K562 (cell line): ENCODE measurements around the gene WDR86. TPM values are rescaled to one million over a fixed set of nuclear protein-coding genes. Genes with fewer than 3 reads are reported as not detected.

ENCODE experiments used
- ATAC-seq: fragments of 200-7000 bp; cut with Tn5 transposase; 3 replicates; pipeline ENCODE4 v1.9.1; 2020; ENCODE audit warnings: moderate library complexity
- BruUV-seq: library from RNA; stranded (reverse); fragments of 400-500 nt; replicated peaks from 2 replicates; lab custom pipeline; 2021; lab: Mats Ljungman, UMichigan
- CTCF ChIA-PET: fragments of 300-600 bp; formaldehyde crosslinking; extraction: SDS; loops from one replicate; lab custom pipeline; 2021; ENCODE audit warnings: low intra/inter-chr PET ratio; lab: Yijun Ruan, JAX
- POLR2A ChIA-PET: fragments of 300-600, 350-650 bp; sonication (Branson Sonifier 250); formaldehyde crosslinking; extraction: SDS; loops from one replicate; lab custom pipeline; 2021; ENCODE audit warnings: antibody characterized with exemption, inconsistent platforms; lab: Yijun Ruan, JAX
- DNase-seq, 4 experiments: peaks; one replicate each; pipeline versions ENCODE4 v3.0.0 to v3.0.0-alpha.2; 2011 to 2018; ENCODE audit warnings: low spot score in 3 of 4, mixed read lengths in 3 of 4; ENCODE audit errors: extremely low read depth in 1 of 4
- FAIRE-seq: peaks from 2 replicates; lab custom pipeline; 2011; peaks lifted over from hg19 to GRCh38; lab: Jason Lieb, UNC
- H2AFZ ChIP-seq: 2 replicates; pipeline ENCODE4 v1.6.0; 2011; ENCODE audit warnings: low read depth, low read length, control low read depth, inconsistent platforms
- H3K27ac ChIP-seq: fragments of 200-600 bp; 3 replicates; pipeline ENCODE4 v1.8.0; 2011; ENCODE audit warnings: low read depth, mild to moderate bottlenecking, control low read depth, inconsistent platforms, low read length, moderate library complexity, mixed read lengths; ENCODE audit errors: extremely low read depth
- H3K27me3 ChIP-seq, 2 experiments: fragments of 300-600 bp in 1 of 2; 2 replicates in 1 of 2; 3 replicates in 1 of 2; pipeline versions ENCODE4 v1.6.0 to v1.8.0; 2011; ENCODE audit warnings: inconsistent platforms in 2 of 2, low read length in 2 of 2, mild to moderate bottlenecking in 1 of 2, mixed read lengths in 1 of 2, moderate library complexity in 1 of 2; ENCODE audit not compliant: control insufficient read depth in 2 of 2, insufficient read depth in 2 of 2
- H3K36me3 ChIP-seq: fragments of 300-600 bp; 3 replicates; pipeline ENCODE4 v1.8.0; 2011; ENCODE audit warnings: mild to moderate bottlenecking, low read length, inconsistent platforms; ENCODE audit not compliant: control insufficient read depth, insufficient read depth
- H3K4me1 ChIP-seq, 2 experiments: fragments of 200-600 bp in 1 of 2; replicated peaks in 1 of 2; 2 replicates in 1 of 2; 3 replicates in 1 of 2; pipeline versions ENCODE4 v1.5.1 to v1.8.0; 2011; ENCODE audit warnings: inconsistent platforms in 2 of 2, low read length in 2 of 2, mild to moderate bottlenecking in 1 of 2, mixed read lengths in 1 of 2, moderate library complexity in 1 of 2; ENCODE audit not compliant: control insufficient read depth in 2 of 2, insufficient read depth in 2 of 2
- H3K4me2 ChIP-seq: 2 replicates; pipeline ENCODE4 v1.6.1; 2011; ENCODE audit warnings: low read length, control low read depth, inconsistent platforms, mixed read lengths; ENCODE audit not compliant: insufficient read depth
- H3K4me3 ChIP-seq: fragments of 200-600 bp; sonication (generic), shearing (Covaris generic); 2 replicates; pipeline ENCODE4 v1.5.1; 2016; ENCODE audit warnings: control low read depth, inconsistent platforms
- H3K79me2 ChIP-seq: fragments of 200-600 bp; 3 replicates; pipeline ENCODE4 v1.8.0; 2011; ENCODE audit warnings: low read length, inconsistent platforms; ENCODE audit not compliant: control insufficient read depth, insufficient read depth
- H3K9ac ChIP-seq, 2 experiments: 2 replicates each; pipeline versions ENCODE4 v1.6.0 to v1.6.1; 2011; ENCODE audit warnings: low read depth in 2 of 2, low read length in 2 of 2, control low read depth in 1 of 2, inconsistent platforms in 1 of 2, mild to moderate bottlenecking in 1 of 2, mixed read lengths in 1 of 2; ENCODE audit not compliant: insufficient read depth in 1 of 2
- H3K9me1 ChIP-seq: one replicate; pipeline ENCODE4 v1.6.0; 2011; ENCODE audit warnings: inconsistent platforms, mild to moderate bottlenecking, low read length, moderate library complexity; ENCODE audit not compliant: control insufficient read depth, insufficient read depth
- H3K9me3 ChIP-seq: replicated peaks from 2 replicates; pipeline ENCODE4 v1.5.1; 2011; ENCODE audit warnings: low read depth, low read length, inconsistent platforms; ENCODE audit not compliant: control insufficient read depth, insufficient read depth
- H4K20me1 ChIP-seq: replicated peaks from 2 replicates; pipeline ENCODE4 v1.6.1; 2011; ENCODE audit warnings: low read length, inconsistent platforms, mixed read lengths; ENCODE audit not compliant: control insufficient read depth, insufficient read depth
- PKNOX1 ChIP-seq: fragments of 450-650 bp; IDR thresholded peaks from 2 replicates; pipeline ENCODE4 v1.6.1; 2016
- SMARCE1 ChIP-seq: fragments of 450-650 bp; IDR thresholded peaks from 2 replicates; pipeline ENCODE4 v1.7.1; 2016; ENCODE audit warnings: mild to moderate bottlenecking
- WGBS: fragments of 100-300 bp; shearing (Covaris generic); methylation state at CpG from one replicate; pipeline ENCODE4 v1.1.6; 2016; ENCODE audit warnings: low coverage, mixed read lengths; ENCODE audit not compliant: insufficient coverage; ENCODE audit errors: missing lambda C conversion rate; 5-methylcytosine and 5-hydroxymethylcytosine counted together
- in situ Hi-C: fragments of 300-500 bp; cut with MboI; formaldehyde crosslinking; loops from 4 replicates; pipeline ENCODE4 v1.15.0; 2018; ENCODE audit warnings: inconsistent platforms, mixed read lengths
- intact Hi-C: fragments of 100-400 bp; cut with micrococcal nuclease; formaldehyde crosslinking; loops from 2 replicates; pipeline ENCODE4 v1.14.2; 2022
- polyA plus RNA-seq, 8 experiments: library from polyadenylated mRNA; depleted of rRNA in 4 of 8; stranded (reverse) in 5 of 8; unstranded in 3 of 8; fragments of >200 nt; fragmentation: Nextera tagmentation in 2 of 8; fragmentation: Illumina TruSeq in 1 of 8; extraction: Ambion mirVana in 2 of 8; extraction: Trizol in 1 of 8; gene quantifications; 2 replicates each; pipeline versions ENCODE4 v1.2.1 to v1.2.3, GENCODE V29; 2011 to 2014; ENCODE audit warnings: inconsistent platforms in 1 of 8, missing spikeins in 1 of 8
- total RNA-seq, 7 experiments: library from RNA; depleted of rRNA in 6 of 7; stranded (reverse); fragments of >200 nt in 6 of 7; fragmentation: Illumina TruSeq in 2 of 7; extraction: Trizol in 2 of 7; gene quantifications; 2 replicates each; pipeline versions ENCODE4 v1.2.1 to v1.2.3, GENCODE V29; 2011 to 2021; ENCODE audit warnings: low replicate concordance in 1 of 7

WDR86 gene
- total and polyA plus RNA-seq, 9 of the 15 experiments (the other 6 are each of a cell fraction or from before 2014, with no cell fraction given): 0.24 TPM; not detected in 8

DNA sequence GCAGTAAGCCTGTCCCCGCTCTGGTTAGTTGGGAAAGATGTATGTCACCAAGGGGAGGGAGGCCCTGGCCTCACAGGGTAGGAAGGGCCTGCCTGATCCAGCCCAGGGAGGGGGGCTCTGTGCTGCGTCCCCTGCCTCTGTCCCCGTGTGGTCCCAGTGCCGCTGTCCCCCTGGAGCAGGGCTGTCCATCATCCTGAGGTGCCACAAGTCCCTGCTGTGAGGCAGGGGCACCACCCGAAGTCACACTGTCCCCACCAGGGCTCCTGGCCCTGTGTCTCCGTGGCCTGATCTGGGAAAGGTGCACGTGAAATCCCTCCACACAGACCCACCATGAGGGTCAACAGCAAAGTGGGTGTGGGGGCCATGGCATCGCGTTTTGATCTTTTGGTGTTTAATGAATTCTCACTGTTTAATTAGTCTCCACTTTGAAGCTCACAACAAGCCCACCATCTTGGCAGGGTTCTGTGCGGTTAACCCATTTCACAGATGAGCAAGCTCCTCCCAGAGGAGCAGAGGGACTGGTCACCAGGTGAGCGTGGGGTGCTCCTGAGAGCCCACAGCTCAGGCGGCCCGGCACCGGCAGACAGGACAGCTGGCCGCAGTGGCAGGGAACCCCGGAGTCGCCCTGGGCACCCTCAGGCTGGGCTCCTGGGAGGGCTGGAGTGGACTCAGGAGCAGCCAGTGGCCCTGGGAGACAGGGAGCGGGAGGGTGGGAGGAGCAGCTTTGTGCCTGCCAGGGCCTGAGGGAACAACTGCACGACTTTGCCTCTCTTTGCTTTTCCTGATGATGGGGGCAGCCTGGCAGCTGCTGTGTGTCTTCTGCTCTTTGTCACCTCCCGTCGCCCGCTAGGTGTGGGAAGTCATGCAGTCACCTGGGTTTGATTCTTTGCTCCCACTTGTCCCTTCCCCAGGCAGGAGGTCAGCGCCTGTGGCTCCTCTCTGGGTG, 42.1 kb upstream of the WDR86 start:
- intact Hi-C loops: loop anchor here (5.0 kb wide), 1 partner anchor 305 kb away; no protein-coding TSS in a partner anchor
- Histone ChIP-seq H2AFZ (no peak overlapping the region), H3K79me2 (no peaks in the 10 kb centered on the region), H4K20me1 (peaks cover 6% of the 10 kb centered on the region; the same call in 1 of the 2 replicates), H3K9me3 (no peaks in the 10 kb centered on the region), H3K9me1 (no peaks in the 10 kb centered on the region), H3K36me3 (no peaks in the 10 kb centered on the region), H3K27ac (no peak overlapping the region), H3K9ac (peak overlapping the region in 1 of 2 experiments; percentile 6; a peak in 1 of 4 replicates), H3K4me3 (no peak overlapping the region), H3K27me3 (peaks cover 55 to 71% of the 10 kb centered on the region in 2 experiments), H3K4me1 (peaks cover 0 to 27% of the 10 kb centered on the region in 2 experiments; a peak in 2 of 5 replicates), H3K4me2 (no peak overlapping the region)
- no peak for FAIRE-seq
- BruUV-seq: no TSS peak
- WGBS: 6% methylated on average over 23 of the region's 23 CpGs
- TF ChIP-seq PKNOX1 (0 out of 2 replicates have a peak, but pooled peaks have one; percentile 9), SMARCE1 (no peak)
- no peak for ATAC-seq
- DNase-seq: no peak
- POLR2A ChIA-PET: interaction anchor here (0.6 to 1.9 kb wide), 4 partner anchors 9 to 102 kb away, joined by 3 to 10 read pairs (median 4); no protein-coding TSS in a partner anchor
- in situ Hi-C loops: no loop called here
- CTCF ChIA-PET: interaction anchor here (6.0 kb wide), 1 partner anchor 137 kb away, joined by 75 read pairs; no protein-coding TSS in a partner anchor
